Transverse colon (tissue), 4 donors: ENCODE data around the gene TMBIM1.

Experiments used
- EP300 ChIP-seq: sonication (generic); formaldehyde crosslinking; IDR thresholded peaks from one replicate; pipeline ENCODE4 v1.6.1; 2017; ENCODE audit warnings: antibody characterized with exemption, low read depth
- POLR2A ChIP-seq: fragments of 450-650 bp; IDR thresholded peaks from one replicate; pipeline ENCODE4 v1.6.1; 2016; ENCODE audit warnings: antibody characterized with exemption, mild to moderate bottlenecking, moderate library complexity
- POLR2AphosphoS5 ChIP-seq, 3 donors: sonication (generic); formaldehyde crosslinking; IDR thresholded peaks; one replicate each; pipeline ENCODE4 v1.6.1; 2016; ENCODE audit warnings: antibody characterized with exemption in 3 of 3
- TF ChIP-seq, protein P1 (sequence below), 5 experiments: fragments of 200-600 bp in 3 of 5; fragments of 450-650 bp in 2 of 5; sonication (generic) in 3 of 5; IDR thresholded peaks; 1 replicate in 2 of 5; 2 replicates in 3 of 5; pipeline ENCODE4 v1.5.1; 2016 to 2017; ENCODE audit warnings: antibody characterized with exemption in 5 of 5, inconsistent platforms in 3 of 5, mild to moderate bottlenecking in 2 of 5, moderate library complexity in 1 of 5

DNA sequence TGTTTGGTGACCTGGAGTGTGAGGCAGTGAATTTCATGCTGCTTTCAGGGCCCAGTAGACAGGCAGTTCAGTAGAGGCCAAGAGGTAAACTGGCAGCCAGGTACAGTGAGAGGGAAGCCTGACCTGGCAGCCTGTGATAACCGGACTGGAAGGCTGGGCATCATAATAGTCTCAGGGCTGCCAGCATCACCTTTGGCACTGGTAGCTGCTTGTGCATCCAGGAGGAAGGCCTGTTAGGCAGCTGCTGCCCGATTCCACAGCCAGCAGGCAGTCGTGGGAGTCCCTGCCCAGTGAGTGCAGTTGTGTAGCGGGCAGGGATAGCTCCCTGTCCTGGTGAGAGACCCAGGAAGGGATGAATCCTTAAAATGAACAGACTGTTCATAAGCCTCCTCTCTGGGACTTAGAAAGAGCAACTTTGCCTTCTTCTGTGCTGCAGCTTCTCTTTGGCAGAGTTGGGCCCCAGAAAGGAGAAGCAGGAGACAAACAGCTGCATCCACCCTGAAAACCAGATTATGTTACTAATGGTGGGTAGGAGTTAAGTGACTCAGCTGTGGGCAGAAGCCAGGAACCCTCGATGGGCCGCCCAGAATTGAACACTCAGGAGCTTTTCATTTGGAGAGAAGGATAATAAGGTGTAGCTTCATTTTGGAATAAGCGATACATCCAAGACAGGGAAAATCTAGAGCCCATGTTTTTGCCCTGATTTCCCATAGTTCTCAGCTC lies 39.6 kb downstream of the TMBIM1 start:
- TF ChIP-seq, protein P1, sequence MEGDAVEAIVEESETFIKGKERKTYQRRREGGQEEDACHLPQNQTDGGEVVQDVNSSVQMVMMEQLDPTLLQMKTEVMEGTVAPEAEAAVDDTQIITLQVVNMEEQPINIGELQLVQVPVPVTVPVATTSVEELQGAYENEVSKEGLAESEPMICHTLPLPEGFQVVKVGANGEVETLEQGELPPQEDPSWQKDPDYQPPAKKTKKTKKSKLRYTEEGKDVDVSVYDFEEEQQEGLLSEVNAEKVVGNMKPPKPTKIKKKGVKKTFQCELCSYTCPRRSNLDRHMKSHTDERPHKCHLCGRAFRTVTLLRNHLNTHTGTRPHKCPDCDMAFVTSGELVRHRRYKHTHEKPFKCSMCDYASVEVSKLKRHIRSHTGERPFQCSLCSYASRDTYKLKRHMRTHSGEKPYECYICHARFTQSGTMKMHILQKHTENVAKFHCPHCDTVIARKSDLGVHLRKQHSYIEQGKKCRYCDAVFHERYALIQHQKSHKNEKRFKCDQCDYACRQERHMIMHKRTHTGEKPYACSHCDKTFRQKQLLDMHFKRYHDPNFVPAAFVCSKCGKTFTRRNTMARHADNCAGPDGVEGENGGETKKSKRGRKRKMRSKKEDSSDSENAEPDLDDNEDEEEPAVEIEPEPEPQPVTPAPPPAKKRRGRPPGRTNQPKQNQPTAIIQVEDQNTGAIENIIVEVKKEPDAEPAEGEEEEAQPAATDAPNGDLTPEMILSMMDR (IDR thresholded peaks at IDR 0.05): no peak
- TF ChIP-seq POLR2A (no peak), POLR2AphosphoS5 (IDR thresholded peaks at IDR 0.05) (no peak), EP300 (no peak)
